Measurements from ENCODE around the gene UBC.

The UBC gene

DNA sequence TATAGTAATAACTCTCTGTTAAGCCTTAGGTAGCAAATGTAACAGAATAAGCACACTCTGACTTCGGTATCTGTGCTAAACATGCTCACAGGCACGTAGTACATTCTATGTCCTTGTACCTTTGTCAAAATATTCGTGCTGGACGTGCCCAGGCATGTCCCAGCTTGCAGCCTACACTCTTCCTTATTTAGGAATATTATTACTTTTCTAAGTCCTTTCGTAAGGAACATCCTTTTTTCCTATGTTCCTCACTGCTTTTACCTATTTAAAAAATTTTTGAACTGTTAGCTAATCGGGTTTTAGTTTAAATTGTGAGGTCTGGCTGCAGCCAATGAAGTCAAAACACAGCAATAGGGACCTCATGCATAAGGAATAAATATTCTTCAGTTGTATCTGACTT lies 24.1 kb upstream of the UBC start (continued):
- TF ChIP-seq ZNF280C (tag by site-specific recombination; IDR thresholded peaks at IDR 0.05) (no peak), ZBTB17 (tag by site-specific recombination; IDR thresholded peaks at IDR 0.05) (no peak), ZNF707 (tag by site-specific recombination; IDR thresholded peaks at IDR 0.05) (no peak), ZNF157 (tag by site-specific recombination; IDR thresholded peaks at IDR 0.05) (no peak), ZNF521 (tag by site-specific recombination; IDR thresholded peaks at IDR 0.05) (no peak), AEBP2 (tag by site-specific recombination; IDR thresholded peaks at IDR 0.05; ENCODE audit: borderline replicate concordance) (no peak), ZBTB7A (tag by site-specific recombination; IDR thresholded peaks at IDR 0.05; ENCODE audit: low read depth) (no peak), ZBTB49 (tag by site-specific recombination; IDR thresholded peaks at IDR 0.05; ENCODE audit: low read depth) (no peak), GLIS1 (tag by site-specific recombination; IDR thresholded peaks at IDR 0.05) (no peak), ZNF266 (tag by site-specific recombination; IDR thresholded peaks at IDR 0.05; ENCODE audit: low read depth) (no peak), ZNF221 (tag by site-specific recombination; IDR thresholded peaks at IDR 0.05; ENCODE audit: borderline replicate concordance) (no peak), FEZF1 (tag by site-specific recombination; IDR thresholded peaks at IDR 0.05) (no peak), SP3 (tag by site-specific recombination; IDR thresholded peaks at IDR 0.05) (no peak)
- TF ChIP-seq, protein P1, sequence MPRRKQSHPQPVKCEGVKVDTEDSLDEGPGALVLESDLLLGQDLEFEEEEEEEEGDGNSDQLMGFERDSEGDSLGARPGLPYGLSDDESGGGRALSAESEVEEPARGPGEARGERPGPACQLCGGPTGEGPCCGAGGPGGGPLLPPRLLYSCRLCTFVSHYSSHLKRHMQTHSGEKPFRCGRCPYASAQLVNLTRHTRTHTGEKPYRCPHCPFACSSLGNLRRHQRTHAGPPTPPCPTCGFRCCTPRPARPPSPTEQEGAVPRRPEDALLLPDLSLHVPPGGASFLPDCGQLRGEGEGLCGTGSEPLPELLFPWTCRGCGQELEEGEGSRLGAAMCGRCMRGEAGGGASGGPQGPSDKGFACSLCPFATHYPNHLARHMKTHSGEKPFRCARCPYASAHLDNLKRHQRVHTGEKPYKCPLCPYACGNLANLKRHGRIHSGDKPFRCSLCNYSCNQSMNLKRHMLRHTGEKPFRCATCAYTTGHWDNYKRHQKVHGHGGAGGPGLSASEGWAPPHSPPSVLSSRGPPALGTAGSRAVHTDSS (tag by site-specific recombination; IDR thresholded peaks at IDR 0.05): peak; percentile 16; the same call in 1 of the 2 replicates
- TF ChIP-seq, protein P2, sequence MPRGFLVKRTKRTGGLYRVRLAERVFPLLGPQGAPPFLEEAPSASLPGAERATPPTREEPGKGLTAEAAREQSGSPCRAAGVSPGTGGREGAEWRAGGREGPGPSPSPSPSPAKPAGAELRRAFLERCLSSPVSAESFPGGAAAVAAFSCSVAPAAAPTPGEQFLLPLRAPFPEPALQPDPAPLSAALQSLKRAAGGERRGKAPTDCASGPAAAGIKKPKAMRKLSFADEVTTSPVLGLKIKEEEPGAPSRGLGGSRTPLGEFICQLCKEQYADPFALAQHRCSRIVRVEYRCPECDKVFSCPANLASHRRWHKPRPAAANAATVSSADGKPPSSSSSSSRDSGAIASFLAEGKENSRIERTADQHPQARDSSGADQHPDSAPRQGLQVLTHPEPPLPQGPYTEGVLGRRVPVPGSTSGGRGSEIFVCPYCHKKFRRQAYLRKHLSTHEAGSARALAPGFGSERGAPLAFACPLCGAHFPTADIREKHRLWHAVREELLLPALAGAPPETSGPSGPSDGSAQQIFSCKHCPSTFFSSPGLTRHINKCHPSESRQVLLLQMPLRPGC (tag by site-specific recombination; IDR thresholded peaks at IDR 0.05): no peak

DNA sequence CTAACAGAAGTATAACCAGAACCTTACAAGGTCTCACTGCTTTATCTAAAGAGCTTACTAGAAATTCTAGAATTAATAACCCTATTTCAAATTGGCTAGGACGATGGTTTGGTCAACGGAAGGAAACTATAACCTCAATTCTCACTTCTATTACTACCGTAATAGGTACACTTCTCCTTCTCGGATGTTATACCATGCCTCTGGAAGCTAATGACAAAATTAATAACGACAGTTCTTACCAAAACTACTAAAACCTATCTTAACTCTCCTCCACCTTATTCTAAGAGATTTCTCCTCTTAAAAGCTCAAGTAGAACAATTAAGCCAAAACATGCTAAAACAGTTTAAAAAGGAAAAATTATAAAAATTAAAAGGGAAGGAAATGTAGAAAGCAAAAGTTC lies 23.7 kb upstream of the UBC start:
- no peak overlapping the region for H3K4me3 ChIP-seq (ENCODE audit: low read depth, low read length)
- peaks cover 0 to under 1% of the 10 kb centered on the region in 2 experiments; a peak in 1 of 3 replicates for H3K36me3 ChIP-seq (ENCODE audit: control insufficient read depth in 2 of 2, insufficient read depth in 1 of 2, low read length in 2 of 2)
- CTCF ChIA-PET: interaction anchor here (0.7 to 5.9 kb wide), 10 partner anchors 10 to 1034 kb away, joined by 3 to 48 read pairs (median 5); partner anchors contain the start of gene UBC
- H3K4me1 ChIP-seq (ENCODE audit: control insufficient read depth, insufficient read depth, low read length): peaks cover 4% of the 10 kb centered on the region
- POLR2A ChIA-PET: interaction anchor here (1.2 to 6.1 kb wide), 3 partner anchors 10 to 24 kb away, joined by 6 to 109 read pairs (median 7); partner anchors contain the start of gene UBC
- no peaks in the 10 kb centered on the region for H3K9me3 ChIP-seq (ENCODE audit: control insufficient read depth, insufficient read depth, low read depth, low read length)
- peak overlapping the region; percentile 99 for H3K27ac ChIP-seq (ENCODE audit: extremely low read depth, low read depth, low read length)
- TF ChIP-seq ZNF558 (tag by site-specific recombination; IDR thresholded peaks at IDR 0.05): no peak
- TF ChIP-seq TRIM28 (IDR thresholded peaks at IDR 0.05; ENCODE audit: borderline replicate concordance, low read length): 0 out of 2 replicates have a peak, but pooled peaks have one; percentile 7
- TF ChIP-seq ZNF48 (tag by site-specific recombination; IDR thresholded peaks at IDR 0.05): no peak

All from HEK293 (cell line).